ENCODE measurements around the gene NSUN4.

DNA sequence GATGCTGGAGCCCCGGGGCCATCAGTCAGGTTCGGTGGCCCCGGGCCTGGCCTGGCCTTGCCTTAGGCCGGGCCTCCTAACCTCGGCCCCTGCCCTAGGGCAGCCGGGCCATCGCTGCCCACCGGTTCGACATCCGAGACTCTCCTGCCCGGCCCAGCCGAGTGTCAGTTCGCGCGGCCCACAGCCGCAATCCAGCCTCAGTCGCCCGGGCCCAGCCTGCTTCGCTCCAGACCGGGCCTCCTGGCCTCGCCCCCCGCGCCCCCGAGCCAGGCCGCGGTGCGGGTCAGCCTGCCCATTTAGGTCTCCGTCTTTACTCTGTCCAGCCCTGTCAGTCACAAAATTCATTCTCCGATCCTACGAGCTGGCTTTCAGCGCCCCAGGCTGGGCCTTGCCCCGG is 38.0 kb upstream of the NSUN4 start:
- TF ChIP-seq, protein P1, sequence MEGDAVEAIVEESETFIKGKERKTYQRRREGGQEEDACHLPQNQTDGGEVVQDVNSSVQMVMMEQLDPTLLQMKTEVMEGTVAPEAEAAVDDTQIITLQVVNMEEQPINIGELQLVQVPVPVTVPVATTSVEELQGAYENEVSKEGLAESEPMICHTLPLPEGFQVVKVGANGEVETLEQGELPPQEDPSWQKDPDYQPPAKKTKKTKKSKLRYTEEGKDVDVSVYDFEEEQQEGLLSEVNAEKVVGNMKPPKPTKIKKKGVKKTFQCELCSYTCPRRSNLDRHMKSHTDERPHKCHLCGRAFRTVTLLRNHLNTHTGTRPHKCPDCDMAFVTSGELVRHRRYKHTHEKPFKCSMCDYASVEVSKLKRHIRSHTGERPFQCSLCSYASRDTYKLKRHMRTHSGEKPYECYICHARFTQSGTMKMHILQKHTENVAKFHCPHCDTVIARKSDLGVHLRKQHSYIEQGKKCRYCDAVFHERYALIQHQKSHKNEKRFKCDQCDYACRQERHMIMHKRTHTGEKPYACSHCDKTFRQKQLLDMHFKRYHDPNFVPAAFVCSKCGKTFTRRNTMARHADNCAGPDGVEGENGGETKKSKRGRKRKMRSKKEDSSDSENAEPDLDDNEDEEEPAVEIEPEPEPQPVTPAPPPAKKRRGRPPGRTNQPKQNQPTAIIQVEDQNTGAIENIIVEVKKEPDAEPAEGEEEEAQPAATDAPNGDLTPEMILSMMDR (IDR thresholded peaks at IDR 0.05; ENCODE audit: low read length): no peak
- no peak for TF ChIP-seq EZH2 (IDR thresholded peaks at IDR 0.05; ENCODE audit: borderline replicate concordance, low read length)

Data from OCI-LY1 (cell line).